DOHH2 (cell line): ENCODE measurements around the gene KANTR.
A peak's percentile ranks its signal among the peaks of the same experiment; 100 is the strongest.

Source experiments
- H3F3A ChIP-seq: fragments of 200-600 bp; sonication (generic), shearing (Covaris generic); 2 replicates; pipeline ENCODE4 v1.6.0; 2016; ENCODE audit warnings: antibody characterized with exemption, mild to moderate bottlenecking; ENCODE audit not compliant: control insufficient read depth, insufficient read depth
- H3K27ac ChIP-seq: fragments of 200-600 bp; sonication (generic); 2 replicates; pipeline ENCODE4 v1.5.1; 2014; ENCODE audit warnings: low read depth, mild to moderate bottlenecking, low read length, moderate library complexity
- H3K27me3 ChIP-seq: fragments of 200-600 bp; sonication (generic); 2 replicates; pipeline ENCODE4 v1.6.1; 2014; ENCODE audit warnings: mild to moderate bottlenecking, low read length, mixed read lengths; ENCODE audit not compliant: control insufficient read depth
- H3K36me3 ChIP-seq: fragments of 200-600 bp; sonication (generic); 2 replicates; pipeline ENCODE4 v1.6.1; 2014; ENCODE audit warnings: mild to moderate bottlenecking, low read length, moderate library complexity, mixed read lengths; ENCODE audit not compliant: control insufficient read depth
- H3K4me1 ChIP-seq: fragments of 200-600 bp; sonication (generic); 2 replicates; pipeline ENCODE4 v1.6.1; 2014; ENCODE audit warnings: mild to moderate bottlenecking, low read length, mixed read lengths; ENCODE audit not compliant: control insufficient read depth
- H3K4me2 ChIP-seq: fragments of 200-600 bp; sonication (generic); 2 replicates; pipeline ENCODE4 v1.6.0; 2014; ENCODE audit warnings: mild to moderate bottlenecking, low read length, moderate library complexity
- H3K4me3 ChIP-seq: fragments of 200-600 bp; sonication (generic); 2 replicates; pipeline ENCODE4 v1.5.1; 2014; ENCODE audit warnings: mild to moderate bottlenecking, low read length, mixed read lengths
- H3K79me2 ChIP-seq: fragments of 200-600 bp; sonication (generic); 2 replicates; pipeline ENCODE4 v1.6.1; 2014; ENCODE audit warnings: mild to moderate bottlenecking, low read length, mixed read lengths; ENCODE audit not compliant: control insufficient read depth
- H3K9me2 ChIP-seq: fragments of 200-600 bp; sonication (generic); replicated peaks from 2 replicates; pipeline ENCODE4 v1.6.1; 2014; ENCODE audit warnings: mild to moderate bottlenecking, low read length, mixed read lengths; ENCODE audit not compliant: control insufficient read depth
- H3K9me3 ChIP-seq: fragments of 200-600 bp; sonication (generic); 2 replicates; pipeline ENCODE4 v1.6.1; 2014; ENCODE audit warnings: antibody characterized with exemption, low read length, mixed read lengths; ENCODE audit not compliant: control insufficient read depth, insufficient read depth
- H4K20me1 ChIP-seq: fragments of 200-600 bp; sonication (generic); 2 replicates; pipeline ENCODE4 v1.6.0; 2014; ENCODE audit warnings: low read depth, mild to moderate bottlenecking, antibody characterized with exemption, low read length, moderate library complexity; ENCODE audit not compliant: control insufficient read depth, insufficient read depth
- EZH2phosphoT487 ChIP-seq: fragments of 200-600 bp; sonication (generic); IDR thresholded peaks from 2 replicates; pipeline ENCODE4 v1.6.1; 2017; ENCODE audit warnings: borderline replicate concordance, mild to moderate bottlenecking, antibody characterized with exemption, low read length, moderate library complexity, mixed read lengths
- TF ChIP-seq, protein P1 (sequence below): fragments of 200-600 bp; sonication (generic); IDR thresholded peaks from one replicate; pipeline ENCODE4 v1.5.1; 2014; ENCODE audit warnings: antibody characterized with exemption, mild to moderate bottlenecking, low read depth, low read length; ENCODE audit not compliant: poor library complexity, severe bottlenecking

Gene KANTR

DNA sequence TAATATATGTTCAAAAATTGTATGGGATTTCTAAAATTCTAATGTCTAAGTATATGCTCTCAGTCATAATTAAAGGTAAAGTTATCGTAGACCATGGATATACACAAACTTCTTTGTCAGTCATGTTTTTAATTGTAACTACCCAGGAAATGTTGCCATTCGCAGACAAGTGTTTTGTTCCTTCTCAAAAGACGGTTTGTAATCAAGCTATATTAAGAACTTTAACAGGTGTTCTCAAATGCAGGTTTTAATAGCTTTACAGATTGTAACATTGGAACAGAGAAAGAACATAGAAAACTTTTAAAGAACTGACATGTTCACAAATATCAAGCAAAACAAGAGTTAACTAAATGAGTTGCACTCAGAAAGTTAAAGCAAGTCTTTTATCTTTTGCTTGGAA, 72.2 kb downstream of the KANTR start:
- H4K20me1 ChIP-seq = no peaks in the 10 kb centered on the region
- H3K9me3 ChIP-seq = no peaks in the 10 kb centered on the region
- peaks cover 16% of the 10 kb centered on the region for H3K4me1 ChIP-seq
- H3K4me2 ChIP-seq = peak overlapping the region; percentile 39
- 0 out of 2 replicates have a peak overlapping the region, but pooled peaks have one; percentile 17 for H3K4me3 ChIP-seq
- TF ChIP-seq, protein P1, sequence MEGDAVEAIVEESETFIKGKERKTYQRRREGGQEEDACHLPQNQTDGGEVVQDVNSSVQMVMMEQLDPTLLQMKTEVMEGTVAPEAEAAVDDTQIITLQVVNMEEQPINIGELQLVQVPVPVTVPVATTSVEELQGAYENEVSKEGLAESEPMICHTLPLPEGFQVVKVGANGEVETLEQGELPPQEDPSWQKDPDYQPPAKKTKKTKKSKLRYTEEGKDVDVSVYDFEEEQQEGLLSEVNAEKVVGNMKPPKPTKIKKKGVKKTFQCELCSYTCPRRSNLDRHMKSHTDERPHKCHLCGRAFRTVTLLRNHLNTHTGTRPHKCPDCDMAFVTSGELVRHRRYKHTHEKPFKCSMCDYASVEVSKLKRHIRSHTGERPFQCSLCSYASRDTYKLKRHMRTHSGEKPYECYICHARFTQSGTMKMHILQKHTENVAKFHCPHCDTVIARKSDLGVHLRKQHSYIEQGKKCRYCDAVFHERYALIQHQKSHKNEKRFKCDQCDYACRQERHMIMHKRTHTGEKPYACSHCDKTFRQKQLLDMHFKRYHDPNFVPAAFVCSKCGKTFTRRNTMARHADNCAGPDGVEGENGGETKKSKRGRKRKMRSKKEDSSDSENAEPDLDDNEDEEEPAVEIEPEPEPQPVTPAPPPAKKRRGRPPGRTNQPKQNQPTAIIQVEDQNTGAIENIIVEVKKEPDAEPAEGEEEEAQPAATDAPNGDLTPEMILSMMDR = no peak
- TF ChIP-seq EZH2phosphoT487 = no peak
- no peaks in the 10 kb centered on the region for H3F3A ChIP-seq
- H3K79me2 ChIP-seq = no peaks in the 10 kb centered on the region
- no peaks in the 10 kb centered on the region for H3K9me2 ChIP-seq
- H3K27ac ChIP-seq = no peak overlapping the region
- H3K36me3 ChIP-seq = no peaks in the 10 kb centered on the region
- no peaks in the 10 kb centered on the region for H3K27me3 ChIP-seq

DNA sequence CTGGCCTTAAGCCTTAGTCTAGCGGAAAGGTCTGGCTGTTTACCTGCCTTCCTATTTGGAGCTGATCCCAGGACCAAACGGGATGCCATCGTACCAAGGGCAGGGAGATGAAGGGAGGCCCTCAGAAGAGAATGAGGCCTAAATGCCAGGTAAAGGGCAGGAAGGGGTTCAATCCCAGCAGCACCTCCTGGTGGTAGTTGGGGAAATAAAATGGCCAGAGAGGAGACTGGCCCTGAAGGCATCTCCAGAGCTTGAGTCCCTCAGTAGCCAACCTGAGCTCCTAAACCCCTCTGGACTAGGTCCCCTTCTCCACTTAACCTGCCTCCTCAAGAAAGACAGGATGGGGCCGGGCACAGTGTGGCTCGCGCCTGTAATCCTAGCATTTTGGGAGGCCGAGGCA, 77.4 kb downstream of the KANTR start:
- H4K20me1 ChIP-seq = no peaks in the 10 kb centered on the region
- H3K36me3 ChIP-seq = no peaks in the 10 kb centered on the region
- no peak overlapping the region for H3K27ac ChIP-seq
- H3K4me1 ChIP-seq = peaks cover 5% of the 10 kb centered on the region
- H3K27me3 ChIP-seq = no peaks in the 10 kb centered on the region
- H3K9me3 ChIP-seq = peaks cover 3% of the 10 kb centered on the region; the same call in 1 of the 2 replicates
- H3K4me2 ChIP-seq = no peak overlapping the region
- no peaks in the 10 kb centered on the region for H3F3A ChIP-seq
- H3K4me3 ChIP-seq = no peak overlapping the region
- TF ChIP-seq EZH2phosphoT487 = no peak
- TF ChIP-seq, protein P1 = peak; percentile 13
- no peaks in the 10 kb centered on the region for H3K79me2 ChIP-seq
- H3K9me2 ChIP-seq = no peaks in the 10 kb centered on the region
